Mucosa of descending colon (tissue), 3 donors: Measurements from ENCODE around the gene TTC13. TPM values are rescaled to one million over a fixed set of nuclear protein-coding genes. Genes with fewer than 3 reads are reported as not detected.

ENCODE experiments used
- ATAC-seq: fragments of 200-7000 bp; cut with Tn5 transposase; one replicate; pipeline ENCODE4 v1.9.1; 2020; ENCODE audit warnings: mild to moderate bottlenecking, moderate library complexity
- DNase-seq, 3 donors: peaks; one replicate each; pipeline ENCODE4 v3.0.0-alpha.2; 2020
- H3K36me3 ChIP-seq: fragments of 200-600 bp; one replicate; pipeline ENCODE4 v1.8.0; 2021; ENCODE audit warnings: low read depth, mild to moderate bottlenecking
- H3K4me1 ChIP-seq: fragments of 200-600 bp; one replicate; pipeline ENCODE4 v1.8.0; 2021; ENCODE audit warnings: low read depth, mild to moderate bottlenecking
- H3K4me3 ChIP-seq: fragments of 200-600 bp; one replicate; pipeline ENCODE4 v1.8.0; 2021; ENCODE audit warnings: mild to moderate bottlenecking
- H3K9me3 ChIP-seq: fragments of 200-600 bp; one replicate; pipeline ENCODE4 v1.8.0; 2021; ENCODE audit warnings: mild to moderate bottlenecking
- intact Hi-C, 2 donors: fragments of 100-400 bp; cut with DNase I in 1 of 2; cut with micrococcal nuclease in 1 of 2; formaldehyde crosslinking; loops; one replicate each; pipeline versions ENCODE4 v1.11.0 to v1.11.1; 2022; cut with DNase I, micrococcal nuclease
- total RNA-seq, 3 donors: library from RNA; stranded (reverse); fragmentation: NEBNext Ultra II Directional in 2 of 3; extraction: Animal tissue kit (Norgen Biotek cat#: 25700) in 2 of 3; gene quantifications; one replicate each; pipeline versions ENCODE4 v1.2.1 to v1.2.4, GENCODE V29; 2021 to 2023
- TF ChIP-seq, protein P1 (sequence below): fragments of 200-600 bp; IDR thresholded peaks from one replicate; pipeline ENCODE4 v1.8.0; 2022; ENCODE audit warnings: antibody characterized with exemption, mild to moderate bottlenecking
- donor health status: DM: no; HTN: no; CAD: no; lungs with moderate emphysema.
- donor health status: DM: no; HTN: no; CAD: no.
- donor health status: DM: no; HTN: yes; CAD: no.

The TTC13 gene
- total RNA-seq, 3 donors from 2014 or later: 24.0 to 39.7 (median 28.4) TPM

GRCh38 chr1:230922620-230923019 lies 56.0 kb downstream of the TTC13 start:
- Histone ChIP-seq H3K4me1 (no peaks in the 10 kb centered on the region), H3K4me3 (no peak overlapping the region), H3K9me3 (no peaks in the 10 kb centered on the region), H3K36me3 (no peaks in the 10 kb centered on the region)
- ATAC-seq (no peak), DNase-seq (no peak)
- TF ChIP-seq, protein P1, sequence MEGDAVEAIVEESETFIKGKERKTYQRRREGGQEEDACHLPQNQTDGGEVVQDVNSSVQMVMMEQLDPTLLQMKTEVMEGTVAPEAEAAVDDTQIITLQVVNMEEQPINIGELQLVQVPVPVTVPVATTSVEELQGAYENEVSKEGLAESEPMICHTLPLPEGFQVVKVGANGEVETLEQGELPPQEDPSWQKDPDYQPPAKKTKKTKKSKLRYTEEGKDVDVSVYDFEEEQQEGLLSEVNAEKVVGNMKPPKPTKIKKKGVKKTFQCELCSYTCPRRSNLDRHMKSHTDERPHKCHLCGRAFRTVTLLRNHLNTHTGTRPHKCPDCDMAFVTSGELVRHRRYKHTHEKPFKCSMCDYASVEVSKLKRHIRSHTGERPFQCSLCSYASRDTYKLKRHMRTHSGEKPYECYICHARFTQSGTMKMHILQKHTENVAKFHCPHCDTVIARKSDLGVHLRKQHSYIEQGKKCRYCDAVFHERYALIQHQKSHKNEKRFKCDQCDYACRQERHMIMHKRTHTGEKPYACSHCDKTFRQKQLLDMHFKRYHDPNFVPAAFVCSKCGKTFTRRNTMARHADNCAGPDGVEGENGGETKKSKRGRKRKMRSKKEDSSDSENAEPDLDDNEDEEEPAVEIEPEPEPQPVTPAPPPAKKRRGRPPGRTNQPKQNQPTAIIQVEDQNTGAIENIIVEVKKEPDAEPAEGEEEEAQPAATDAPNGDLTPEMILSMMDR: no peak
- intact Hi-C loops: no loop called here

DNA sequence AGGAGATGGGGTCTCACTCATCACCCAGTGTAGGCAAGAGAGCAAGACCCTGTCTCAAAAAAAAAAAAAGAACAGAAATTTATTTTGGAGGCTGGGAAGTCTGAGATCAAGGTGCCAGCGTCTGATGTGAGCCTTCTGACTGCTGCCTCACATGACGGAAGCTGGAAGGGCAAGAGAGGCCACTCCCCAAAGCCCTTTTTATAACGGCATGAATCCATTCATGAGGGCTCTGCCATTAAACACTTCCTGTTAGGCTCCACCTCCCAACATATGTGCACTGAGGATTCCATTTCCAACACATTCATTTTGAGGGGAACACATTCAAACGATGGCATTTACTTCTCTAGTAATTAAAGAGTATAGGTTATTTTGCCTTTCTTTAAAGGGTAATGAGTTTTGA lies 59.5 kb downstream of the TTC13 start:
- H3K4me3 ChIP-seq: no peak overlapping the region
- no peaks in the 10 kb centered on the region for H3K4me1 ChIP-seq
- intact Hi-C loops: loop anchor here (5.0 kb wide), 2 partner anchors 122 to 293 kb away; no protein-coding TSS in a partner anchor
- DNase-seq (peak in 1 of 3 donors; percentile 61), ATAC-seq (peak; percentile 95)
- H3K36me3 ChIP-seq: no peaks in the 10 kb centered on the region
- H3K9me3 ChIP-seq: no peaks in the 10 kb centered on the region
- TF ChIP-seq, protein P1: no peak

DNA sequence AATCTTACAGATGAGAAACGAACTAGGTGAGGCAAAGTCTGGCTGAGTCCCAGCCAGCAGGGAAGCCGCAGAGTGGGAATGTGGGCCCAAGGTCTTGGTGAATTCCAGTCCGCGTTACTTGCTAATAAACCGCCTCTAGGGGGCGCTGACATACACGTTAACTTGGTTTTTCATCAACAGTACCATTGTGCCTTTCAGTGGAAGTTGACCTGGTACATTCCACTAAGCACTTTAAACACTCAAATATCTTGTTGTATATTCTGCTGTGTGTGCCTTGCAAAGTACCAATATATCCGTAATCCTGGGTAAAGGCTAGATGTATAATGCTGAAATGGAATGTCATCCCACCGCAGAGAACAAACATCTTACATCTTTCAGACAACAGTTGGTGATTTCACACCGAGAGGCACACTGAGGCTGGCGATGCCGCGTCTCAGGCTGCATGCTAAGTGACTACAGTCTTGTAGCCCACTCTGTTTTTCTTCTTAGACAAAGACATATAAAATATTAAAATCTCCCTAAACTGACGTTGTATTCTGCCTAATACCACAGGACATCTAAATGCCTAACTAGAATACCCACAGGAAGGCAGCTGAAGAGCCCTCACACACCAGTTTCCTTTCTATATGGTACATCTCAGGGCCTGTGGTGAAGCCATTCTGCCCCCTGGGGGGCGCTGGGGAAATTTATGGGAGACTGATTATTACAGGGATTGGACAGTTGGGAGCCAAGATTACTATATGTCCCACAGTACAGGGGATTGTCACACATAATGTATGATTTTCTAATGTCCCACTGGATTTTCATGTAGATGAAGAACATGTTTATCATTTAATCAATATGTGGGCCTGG lies 61.2 kb downstream of the TTC13 start:
- TF ChIP-seq, protein P1: peak; percentile 52
- H3K9me3 ChIP-seq: no peaks in the 10 kb centered on the region
- intact Hi-C loops: loop anchor here (5.0 kb wide), 2 partner anchors 120 to 295 kb away; no protein-coding TSS in a partner anchor
- DNase-seq: peak in 2 of 3 donors; percentile 65 to 98
- no peaks in the 10 kb centered on the region for H3K4me1 ChIP-seq
- no peaks in the 10 kb centered on the region for H3K36me3 ChIP-seq
- no peak overlapping the region for H3K4me3 ChIP-seq
- ATAC-seq: peak; percentile 89

- intact Hi-C loops: loop anchor here (5.0 kb wide), 2 partner anchors 119 to 296 kb away; no protein-coding TSS in a partner anchor
- no peak overlapping the region for H3K4me3 ChIP-seq
- TF ChIP-seq, protein P1: no peak
- no peaks in the 10 kb centered on the region for H3K36me3 ChIP-seq
- no peaks in the 10 kb centered on the region for H3K4me1 ChIP-seq
- H3K9me3 ChIP-seq: no peaks in the 10 kb centered on the region
- no peak for DNase-seq
- no peak for ATAC-seq
Measured at GRCh38 chr1:230916587-230917283, 61.9 kb downstream of the TTC13 start.

GRCh38 chr1:230915078-230915477 lies 63.6 kb downstream of the TTC13 start:
- TF ChIP-seq, protein P1: no peak
- Histone ChIP-seq H3K4me3 (no peak overlapping the region), H3K36me3 (no peaks in the 10 kb centered on the region), H3K4me1 (no peaks in the 10 kb centered on the region), H3K9me3 (no peaks in the 10 kb centered on the region)
- ATAC-seq: no peak
- no peak for DNase-seq
- intact Hi-C loops: loop anchor here (5.0 kb wide), 2 partner anchors 118 to 297 kb away; no protein-coding TSS in a partner anchor
